GM12878 (cell line): ENCODE data around the gene MS4A1. TPM values are rescaled to one million over a fixed set of nuclear protein-coding genes. Genes with fewer than 3 reads are reported as not detected.

Experiments
- ATAC-seq: fragments of 200-7000 bp; cut with Tn5 transposase; 3 replicates; pipeline ENCODE4 v1.9.1; 2020; ENCODE audit warnings: mild to moderate bottlenecking, moderate library complexity
- BruUV-seq: library from RNA; stranded (reverse); fragments of 400-500 nt; replicated peaks from 2 replicates; lab custom pipeline; 2021; lab: Mats Ljungman, UMichigan
- CTCF ChIA-PET: fragments of 300-600 bp; sonication (Branson Sonifier 250); formaldehyde crosslinking; extraction: SDS; loops from one replicate; lab custom pipeline; 2021; ENCODE audit warnings: inconsistent platforms; lab: Yijun Ruan, JAX
- POLR2A ChIA-PET: fragments of 350-600 bp; formaldehyde crosslinking; extraction: SDS; loops from one replicate; lab custom pipeline; 2021; ENCODE audit warnings: inconsistent platforms; lab: Charles Lee
- RAD21 ChIA-PET: fragments of 300-600 bp; sonication (Branson Sonifier 250); formaldehyde crosslinking; loops from one replicate; lab custom pipeline; 2023; ENCODE audit warnings: antibody characterized with exemption; ENCODE audit not compliant: unreplicated experiment; lab: Charles Lee
- SMC1A ChIA-PET: fragments of 300-600 bp; sonication (Branson Sonifier 250); formaldehyde crosslinking; loops from one replicate; lab custom pipeline; 2023; ENCODE audit not compliant: unreplicated experiment, uncharacterized antibody; lab: Charles Lee
- DNase-seq: peaks from one replicate; pipeline ENCODE4 v3.0.0-alpha.2; 2011; ENCODE audit warnings: low read depth, low spot score
- FAIRE-seq: peaks from 3 replicates; lab custom pipeline; 2011; peaks lifted over from hg19 to GRCh38; lab: Jason Lieb, UNC
- H2AFZ ChIP-seq: 2 replicates; pipeline ENCODE4 v1.6.0; 2011; ENCODE audit warnings: low read depth, low read length, control low read depth; ENCODE audit not compliant: control insufficient read depth
- H3K27ac ChIP-seq: 2 replicates; pipeline ENCODE4 v1.5.1; 2011; ENCODE audit warnings: control low read depth; ENCODE audit not compliant: control insufficient read depth, insufficient read depth
- H3K27me3 ChIP-seq, 2 experiments: replicated peaks in 1 of 2; 2 replicates each; pipeline versions ENCODE4 v1.6.0 to v1.6.1; 2011; ENCODE audit warnings: low read length in 1 of 2; ENCODE audit not compliant: control insufficient read depth in 2 of 2, insufficient read depth in 2 of 2
- H3K36me3 ChIP-seq, 2 experiments: 2 replicates each; pipeline ENCODE4 v1.5.1; 2011; ENCODE audit warnings: low read length in 1 of 2; ENCODE audit not compliant: control insufficient read depth in 2 of 2, insufficient read depth in 2 of 2
- H3K4me1 ChIP-seq: 2 replicates; pipeline ENCODE4 v1.6.1; 2011; ENCODE audit warnings: mild to moderate bottlenecking, low read length, moderate library complexity, mixed read lengths; ENCODE audit not compliant: control insufficient read depth, insufficient read depth
- H3K4me2 ChIP-seq: 2 replicates; pipeline ENCODE4 v1.6.0; 2011; ENCODE audit warnings: control low read depth; ENCODE audit not compliant: control insufficient read depth, insufficient read depth
- H3K4me3 ChIP-seq: fragments of 200-600 bp; sonication (generic); 2 replicates; pipeline ENCODE4 v1.5.1; 2016
- H3K79me2 ChIP-seq: 2 replicates; pipeline ENCODE4 v1.6.0; 2011; ENCODE audit warnings: low read length; ENCODE audit not compliant: control insufficient read depth, insufficient read depth
- H3K9ac ChIP-seq: 2 replicates; pipeline ENCODE4 v1.8.0; 2011; ENCODE audit warnings: low read length, control low read depth, mixed read lengths; ENCODE audit not compliant: control insufficient read depth, insufficient read depth
- H3K9me3 ChIP-seq: replicated peaks from 3 replicates; pipeline ENCODE4 v1.5.1; 2011; ENCODE audit warnings: mild to moderate bottlenecking, low read length; ENCODE audit not compliant: control insufficient read depth, insufficient read depth
- H4K20me1 ChIP-seq: 2 replicates; pipeline ENCODE4 v1.6.0; 2011; ENCODE audit not compliant: control insufficient read depth, insufficient read depth
- ATF2 ChIP-seq: IDR thresholded peaks from 2 replicates; pipeline ENCODE4 v1.6.1; 2012; ENCODE audit warnings: low read length, inconsistent platforms
- BRCA1 ChIP-seq: IDR thresholded peaks from 2 replicates; pipeline ENCODE4 v1.6.1; 2011; ENCODE audit warnings: low read depth, low read length, improper control_type of control experiment
- EGR1 ChIP-seq, 2 experiments: IDR thresholded peaks; 1 replicate in 1 of 2; 2 replicates in 1 of 2; pipeline ENCODE4 v1.6.1; 2011 to 2012; ENCODE audit warnings: low read depth in 2 of 2, low read length in 2 of 2, borderline replicate concordance in 1 of 2, mild to moderate bottlenecking in 1 of 2, moderate library complexity in 1 of 2
- MEF2B ChIP-seq: fragments of 450-650 bp; IDR thresholded peaks from 2 replicates; pipeline ENCODE4 v1.6.1; 2018; ENCODE audit warnings: mild to moderate bottlenecking, moderate library complexity; ENCODE audit not compliant: partially characterized antibody, poor library complexity, severe bottlenecking
- NKRF ChIP-seq: fragments of 450-650 bp; conservative IDR thresholded peaks from 2 replicates; pipeline ENCODE4 v1.6.1; 2017; ENCODE audit warnings: mild to moderate bottlenecking, moderate library complexity
- RUNX3 ChIP-seq: IDR thresholded peaks from 2 replicates; pipeline ENCODE4 v1.6.1; 2012; ENCODE audit warnings: low read length, inconsistent platforms
- SRF ChIP-seq, 2 experiments: IDR thresholded peaks; 2 replicates each; pipeline ENCODE4 v1.6.1; 2011; ENCODE audit warnings: low read depth in 2 of 2, low read length in 2 of 2, mild to moderate bottlenecking in 1 of 2, moderate library complexity in 1 of 2
- SUPT20H ChIP-seq: IDR thresholded peaks from 2 replicates; pipeline ENCODE4 v1.6.1; 2011; ENCODE audit warnings: low read depth, mild to moderate bottlenecking, low read length, moderate library complexity, borderline replicate concordance; ENCODE audit not compliant: control insufficient read depth
- SUZ12 ChIP-seq: fragments of 200-600 bp; sonication (generic); IDR thresholded peaks from one replicate; pipeline ENCODE4 v1.6.1; 2018; ENCODE audit warnings: antibody characterized with exemption, mild to moderate bottlenecking; ENCODE audit not compliant: unreplicated experiment
- WGBS: methylation state at CpG from one replicate; pipeline ENCODE4 v1.1.6; 2016; ENCODE audit warnings: low lambda C conversion rate; ENCODE audit not compliant: insufficient replicate concordance, insufficient coverage; ENCODE audit errors: missing lambda C conversion rate; 5-methylcytosine and 5-hydroxymethylcytosine counted together
- in situ Hi-C: fragments of 300-500 bp; cut with MboI; formaldehyde crosslinking; loops from 9 replicates; pipeline ENCODE4 v1.14.3; 2018; ENCODE audit warnings: mixed read lengths
- intact Hi-C: fragments of 100-400 bp; cut with micrococcal nuclease; formaldehyde crosslinking; loops from one replicate; pipeline ENCODE4 v1.14.2; 2022; ENCODE audit not compliant: unreplicated experiment
- polyA plus RNA-seq, 11 experiments: library from polyadenylated mRNA; depleted of rRNA in 4 of 11; unstranded in 6 of 11; stranded (reverse) in 5 of 11; fragments of >200 nt; fragmentation: Nextera tagmentation in 4 of 11; fragmentation: Illumina TruSeq in 1 of 11; extraction: Ambion mirVana in 4 of 11; extraction: Trizol in 1 of 11; gene quantifications; 1 replicate in 1 of 11; 2 replicates in 10 of 11; pipeline versions ENCODE4 v1.2.1 to v1.2.3, GENCODE V29; 2011 to 2016; ENCODE audit warnings: inconsistent platforms in 2 of 11, missing spikeins in 2 of 11, low read depth in 1 of 11
- total RNA-seq, 4 experiments: library from RNA; depleted of rRNA in 3 of 4; stranded (reverse); fragments of >200 nt in 3 of 4; fragmentation: Illumina TruSeq in 1 of 4; extraction: Trizol in 1 of 4; gene quantifications; 2 replicates each; pipeline versions ENCODE4 v1.2.1 to v1.2.3, GENCODE V29; 2013 to 2021

MS4A1 gene
- total and polyA plus RNA-seq, 10 of the 15 experiments (the other 5 are each of a cell fraction or from before 2014, with no cell fraction given), result 329 to 2,106 (median 687) TPM

GRCh38 chr11:60502221-60502775 is 46.7 kb downstream of the MS4A1 start:
- Histone ChIP-seq H4K20me1 (no peaks in the 10 kb centered on the region), H3K27ac (no peak overlapping the region), H3K4me2 (no peak overlapping the region; the same call in 1 of the 2 replicates), H3K4me3 (no peak overlapping the region), H3K9ac (no peak overlapping the region), H3K79me2 (no peaks in the 10 kb centered on the region), H3K9me3 (no peaks in the 10 kb centered on the region; the same call in 1 of the 3 replicates), H3K36me3 (no peaks in the 10 kb centered on the region), H2AFZ (no peak overlapping the region), H3K27me3 (no peaks in the 10 kb centered on the region), H3K4me1 (peaks cover 20% of the 10 kb centered on the region)
- in situ Hi-C loops (no loop called here), intact Hi-C loops (no loop called here)
- FAIRE-seq (no peak), ATAC-seq (no peak), DNase-seq (no peak)
- TF ChIP-seq SUPT20H, result no peak
- TF ChIP-seq SRF (IDR thresholded peaks at IDR 0.05; ENCODE audit: low read depth in 2 of 2, low read length in 2 of 2), result no peak
- no peak for TF ChIP-seq BRCA1
- TF ChIP-seq RUNX3, result no peak
- no peak for TF ChIP-seq SUZ12
- no peak for TF ChIP-seq EGR1 (IDR thresholded peaks at IDR 0.05; ENCODE audit: borderline replicate concordance in 1 of 2, low read depth in 2 of 2, low read length in 2 of 2)
- TF ChIP-seq ATF2, result no peak
- TF ChIP-seq MEF2B, result no peak
- no peak for TF ChIP-seq NKRF
- ChIA-PET RAD21 (interaction anchor here (0.7 to 2.5 kb wide), 3 partner anchors 13 to 139 kb away, joined by 3 to 11 read pairs (median 3); no protein-coding TSS in a partner anchor), CTCF (interaction anchor here (0.8 to 2.3 kb wide), 10 partner anchors 15 to 251 kb away, joined by 3 to 13 read pairs (median 3); no protein-coding TSS in a partner anchor), SMC1A (interaction anchor here (0.8 to 2.0 kb wide), 9 partner anchors 15 to 182 kb away, joined by 3 to 8 read pairs (median 4); no protein-coding TSS in a partner anchor), POLR2A (no interaction called here)
- 43% methylated on average over 3 of the region's 3 CpGs for WGBS
- BruUV-seq, result no TSS peak
